Ishikawa (cell line): Measurements from ENCODE around the gene SLC7A1.

Experiments used
- CEBPB ChIP-seq: IDR thresholded peaks from 2 replicates; pipeline ENCODE4 v1.6.1; 2012
- CREB1 ChIP-seq: IDR thresholded peaks from 2 replicates; pipeline ENCODE4 v1.6.1; 2012; ENCODE audit warnings: low read depth
- EGR1 ChIP-seq: IDR thresholded peaks from 2 replicates; pipeline ENCODE4 v1.6.1; 2012
- EP300 ChIP-seq: IDR thresholded peaks from 2 replicates; pipeline ENCODE4 v1.6.1; 2012; ENCODE audit warnings: borderline replicate concordance
- FOXM1 ChIP-seq: IDR thresholded peaks from 2 replicates; pipeline ENCODE4 v1.6.1; 2012; ENCODE audit warnings: low read depth, borderline replicate concordance
- NFIC ChIP-seq: IDR thresholded peaks from 2 replicates; pipeline ENCODE4 v1.6.1; 2012
- RAD21 ChIP-seq: IDR thresholded peaks from 2 replicates; pipeline ENCODE4 v1.6.1; 2012; ENCODE audit warnings: low read depth
- TAF1 ChIP-seq: IDR thresholded peaks from 2 replicates; pipeline ENCODE4 v1.6.1; 2012; ENCODE audit warnings: low read depth, mild to moderate bottlenecking
- TCF12 ChIP-seq: IDR thresholded peaks from 2 replicates; pipeline ENCODE4 v1.6.1; 2012; ENCODE audit warnings: low read depth
- TEAD4 ChIP-seq: IDR thresholded peaks from 2 replicates; pipeline ENCODE4 v1.6.1; 2012
- YY1 ChIP-seq: IDR thresholded peaks from 2 replicates; pipeline ENCODE4 v1.6.1; 2012; ENCODE audit warnings: low read depth
- ZBTB7A ChIP-seq: IDR thresholded peaks from 2 replicates; pipeline ENCODE4 v1.6.1; 2012; ENCODE audit warnings: low read depth
- TF ChIP-seq, protein P1 (sequence below): IDR thresholded peaks from 2 replicates; pipeline ENCODE4 v1.6.1; 2012
- TF ChIP-seq, protein P2 (sequence below): IDR thresholded peaks from 2 replicates; pipeline ENCODE4 v1.6.1; 2012
- TF ChIP-seq, protein P3 (sequence below): IDR thresholded peaks from 2 replicates; pipeline ENCODE4 v1.6.1; 2012; ENCODE audit warnings: low read depth, mild to moderate bottlenecking

The SLC7A1 gene

DNA sequence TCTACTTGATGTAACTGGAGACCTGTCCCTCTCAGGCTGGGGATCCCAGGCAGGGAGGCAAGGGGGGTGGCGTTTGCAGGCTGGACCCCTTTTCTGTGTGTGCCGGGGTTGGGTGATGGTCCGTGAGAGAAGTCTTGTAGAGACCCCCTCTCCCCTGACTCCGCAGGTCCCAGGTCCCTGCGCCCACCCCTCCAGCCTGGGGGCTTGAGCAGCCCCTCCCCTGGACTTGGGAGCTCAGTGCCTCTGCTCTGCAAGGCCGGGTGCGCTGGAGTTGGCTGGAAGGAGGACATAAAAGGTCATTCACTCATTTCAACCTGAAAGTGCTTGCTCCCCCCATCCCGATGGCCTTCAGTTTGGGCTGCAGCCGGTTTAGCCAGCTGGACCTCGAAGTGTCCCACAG lies 89.5 kb downstream of the SLC7A1 start:
- TF ChIP-seq NFIC (no peak), ZBTB7A (no peak), FOXM1 (no peak), EGR1 (no peak), YY1 (no peak), CREB1 (no peak), RAD21 (no peak), TCF12 (no peak), CEBPB (no peak), TAF1 (no peak), TEAD4 (no peak), EP300 (no peak)
- TF ChIP-seq, protein P1, sequence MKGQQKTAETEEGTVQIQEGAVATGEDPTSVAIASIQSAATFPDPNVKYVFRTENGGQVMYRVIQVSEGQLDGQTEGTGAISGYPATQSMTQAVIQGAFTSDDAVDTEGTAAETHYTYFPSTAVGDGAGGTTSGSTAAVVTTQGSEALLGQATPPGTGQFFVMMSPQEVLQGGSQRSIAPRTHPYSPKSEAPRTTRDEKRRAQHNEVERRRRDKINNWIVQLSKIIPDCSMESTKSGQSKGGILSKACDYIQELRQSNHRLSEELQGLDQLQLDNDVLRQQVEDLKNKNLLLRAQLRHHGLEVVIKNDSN, result no peak
- TF ChIP-seq, protein P2, sequence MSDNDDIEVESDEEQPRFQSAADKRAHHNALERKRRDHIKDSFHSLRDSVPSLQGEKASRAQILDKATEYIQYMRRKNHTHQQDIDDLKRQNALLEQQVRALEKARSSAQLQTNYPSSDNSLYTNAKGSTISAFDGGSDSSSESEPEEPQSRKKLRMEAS, result no peak
- TF ChIP-seq, protein P3, sequence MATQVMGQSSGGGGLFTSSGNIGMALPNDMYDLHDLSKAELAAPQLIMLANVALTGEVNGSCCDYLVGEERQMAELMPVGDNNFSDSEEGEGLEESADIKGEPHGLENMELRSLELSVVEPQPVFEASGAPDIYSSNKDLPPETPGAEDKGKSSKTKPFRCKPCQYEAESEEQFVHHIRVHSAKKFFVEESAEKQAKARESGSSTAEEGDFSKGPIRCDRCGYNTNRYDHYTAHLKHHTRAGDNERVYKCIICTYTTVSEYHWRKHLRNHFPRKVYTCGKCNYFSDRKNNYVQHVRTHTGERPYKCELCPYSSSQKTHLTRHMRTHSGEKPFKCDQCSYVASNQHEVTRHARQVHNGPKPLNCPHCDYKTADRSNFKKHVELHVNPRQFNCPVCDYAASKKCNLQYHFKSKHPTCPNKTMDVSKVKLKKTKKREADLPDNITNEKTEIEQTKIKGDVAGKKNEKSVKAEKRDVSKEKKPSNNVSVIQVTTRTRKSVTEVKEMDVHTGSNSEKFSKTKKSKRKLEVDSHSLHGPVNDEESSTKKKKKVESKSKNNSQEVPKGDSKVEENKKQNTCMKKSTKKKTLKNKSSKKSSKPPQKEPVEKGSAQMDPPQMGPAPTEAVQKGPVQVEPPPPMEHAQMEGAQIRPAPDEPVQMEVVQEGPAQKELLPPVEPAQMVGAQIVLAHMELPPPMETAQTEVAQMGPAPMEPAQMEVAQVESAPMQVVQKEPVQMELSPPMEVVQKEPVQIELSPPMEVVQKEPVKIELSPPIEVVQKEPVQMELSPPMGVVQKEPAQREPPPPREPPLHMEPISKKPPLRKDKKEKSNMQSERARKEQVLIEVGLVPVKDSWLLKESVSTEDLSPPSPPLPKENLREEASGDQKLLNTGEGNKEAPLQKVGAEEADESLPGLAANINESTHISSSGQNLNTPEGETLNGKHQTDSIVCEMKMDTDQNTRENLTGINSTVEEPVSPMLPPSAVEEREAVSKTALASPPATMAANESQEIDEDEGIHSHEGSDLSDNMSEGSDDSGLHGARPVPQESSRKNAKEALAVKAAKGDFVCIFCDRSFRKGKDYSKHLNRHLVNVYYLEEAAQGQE, result no peak

DNA sequence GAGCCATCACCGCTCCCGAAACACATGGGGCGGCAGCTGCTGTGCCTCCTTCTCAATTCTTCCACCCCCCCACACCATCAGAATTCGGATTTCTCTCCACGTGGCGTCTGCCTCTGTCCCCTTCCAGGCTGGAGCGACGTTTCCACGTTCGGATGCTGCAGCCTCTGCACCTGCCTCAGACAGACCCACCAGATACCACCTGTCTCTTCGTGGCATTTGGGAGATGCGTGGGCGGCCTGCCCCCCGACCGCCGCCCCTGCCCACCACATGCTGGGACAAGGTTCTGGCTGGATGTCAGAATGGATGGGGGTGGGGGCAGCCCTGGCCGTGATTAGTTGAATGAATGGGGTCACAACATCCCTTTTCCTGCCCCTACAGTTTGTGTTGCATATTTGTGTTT lies 90.0 kb downstream of the SLC7A1 start:
- no peak for TF ChIP-seq CEBPB
- TF ChIP-seq FOXM1, result no peak

DNA sequence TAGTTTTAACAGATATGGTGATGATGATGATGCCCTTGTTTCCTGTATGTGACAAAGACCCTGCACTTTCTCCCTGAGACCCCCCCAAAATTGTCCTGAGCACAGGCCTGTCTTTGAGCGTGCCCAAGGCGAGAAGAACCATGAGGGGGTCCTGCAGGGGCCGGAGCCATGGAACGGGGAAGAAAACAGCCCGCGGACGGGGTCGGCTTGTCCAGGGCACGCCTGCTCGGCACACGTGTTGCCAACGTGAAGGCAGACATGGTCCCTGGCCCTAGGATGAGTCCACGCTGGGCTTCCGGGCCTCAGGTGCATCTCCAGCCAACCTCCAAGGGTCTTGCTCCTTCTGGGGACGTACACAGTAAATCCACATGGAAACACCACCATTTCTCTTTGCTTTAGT lies 90.8 kb downstream of the SLC7A1 start:
- no peak for TF ChIP-seq CEBPB
- TF ChIP-seq TEAD4, result no peak

DNA sequence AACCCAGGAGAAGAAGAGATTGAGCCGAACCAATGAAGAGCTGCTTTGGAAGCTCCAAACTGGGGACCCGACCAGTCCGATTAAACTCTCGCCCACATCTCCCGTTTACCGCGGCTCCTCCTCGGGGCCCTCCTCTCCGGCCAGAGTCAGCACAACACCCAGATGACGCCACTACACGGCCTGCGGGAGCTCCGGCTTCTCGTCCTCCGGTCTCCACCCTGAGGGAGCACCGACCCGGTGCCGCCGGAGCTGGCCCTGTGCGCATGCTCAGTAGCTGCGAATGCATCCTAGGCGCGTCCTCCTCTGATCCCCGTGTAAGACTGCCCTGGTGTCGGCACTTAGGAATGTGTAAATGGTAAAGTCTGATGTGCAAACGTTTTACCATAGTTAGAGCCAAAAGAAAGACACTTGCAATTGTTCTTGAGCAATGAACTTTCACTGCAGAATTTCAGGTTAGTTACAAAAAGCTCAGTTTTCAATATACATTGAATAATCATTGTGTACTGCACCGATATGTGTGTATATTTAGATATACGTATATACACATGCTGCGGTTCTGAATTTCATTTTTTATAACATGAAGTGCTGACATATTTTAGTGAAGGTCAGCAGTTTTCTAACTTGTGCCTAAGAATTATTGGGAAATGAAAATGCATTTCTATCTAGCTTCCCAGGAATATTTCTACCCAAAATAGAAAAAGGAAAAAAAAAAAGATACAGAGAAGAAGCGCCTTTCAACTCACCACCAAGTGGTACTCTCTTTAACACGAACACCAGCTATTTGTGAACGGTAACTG lies 92.2 kb downstream of the SLC7A1 start:
- TF ChIP-seq, protein P1, result no peak
- no peak for TF ChIP-seq RAD21

DNA sequence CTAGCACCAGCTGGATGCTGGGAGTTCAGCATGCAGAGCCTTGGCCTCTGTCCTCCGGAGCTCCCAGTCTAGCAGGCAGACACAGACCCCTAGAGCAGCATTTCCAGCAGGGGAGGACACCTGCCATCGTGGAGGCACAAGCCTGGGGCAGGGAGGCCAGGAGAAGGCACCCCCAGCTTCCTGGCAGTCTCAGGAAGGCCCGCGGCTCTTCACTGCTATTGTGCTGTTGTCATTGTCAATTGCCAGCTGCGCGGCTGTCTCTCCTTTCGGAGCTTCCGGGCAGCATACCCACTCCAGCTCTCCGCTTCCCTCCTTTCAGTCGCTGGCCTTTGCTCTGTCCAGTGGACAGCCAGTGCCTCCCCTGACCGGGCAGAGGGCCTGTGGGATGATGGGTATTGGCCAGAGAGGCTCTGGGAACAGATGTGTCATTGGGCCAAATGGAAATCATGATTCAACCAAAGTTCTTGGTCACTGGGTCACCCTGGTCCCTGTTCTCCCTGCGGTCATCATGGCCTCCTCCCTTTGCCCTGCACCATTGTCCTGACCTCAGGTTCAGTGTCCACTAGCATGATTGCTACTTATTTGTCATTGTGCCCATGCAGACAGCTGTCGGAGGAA lies 93.0 kb downstream of the SLC7A1 start:
- TF ChIP-seq TEAD4 (no peak), EGR1 (no peak), YY1 (no peak), RAD21 (no peak), TAF1 (no peak), TCF12 (no peak), FOXM1 (no peak), EP300 (no peak), CEBPB (no peak), NFIC (no peak)
- TF ChIP-seq, protein P1, result no peak
- TF ChIP-seq, protein P2, result no peak
- TF ChIP-seq, protein P3, result no peak

DNA sequence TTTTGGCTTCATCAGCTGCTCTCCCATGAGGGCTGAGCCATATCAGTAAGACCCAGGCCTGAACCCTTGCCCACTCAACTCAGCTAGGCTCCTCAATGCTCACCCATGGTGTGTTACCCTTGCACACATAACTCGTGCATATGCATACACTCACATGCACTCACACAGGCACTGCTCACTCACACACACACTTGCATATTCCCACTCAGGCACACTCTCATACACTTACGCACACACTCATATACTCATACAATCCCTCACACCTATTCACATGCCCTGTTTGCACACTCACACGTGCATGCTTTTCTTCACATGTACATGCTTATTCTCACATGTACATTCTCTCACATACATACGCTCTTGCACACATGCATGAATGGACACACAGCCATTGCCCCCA lies 93.8 kb downstream of the SLC7A1 start:
- TF ChIP-seq ZBTB7A, result no peak
- no peak for TF ChIP-seq TCF12
- TF ChIP-seq CEBPB, result no peak
- no peak for TF ChIP-seq TAF1
- TF ChIP-seq, protein P3, result no peak
- no peak for TF ChIP-seq TEAD4
- TF ChIP-seq FOXM1, result no peak
- no peak for TF ChIP-seq EGR1
- TF ChIP-seq, protein P1, result no peak
- no peak for TF ChIP-seq CREB1
- no peak for TF ChIP-seq NFIC
- TF ChIP-seq RAD21, result no peak
- no peak for TF ChIP-seq EP300
- TF ChIP-seq, protein P2, result no peak
- no peak for TF ChIP-seq YY1
